ENCODE measurements around the gene ENTREP3.
A peak's percentile ranks its signal among the peaks of the same experiment; 100 is the strongest.
"Not testable (repeated sequence)": the region's sequence is repeated elsewhere in the genome, so short reads cannot be mapped to it uniquely, and the experiment has no call there.

ENTREP3 gene

GRCh38 chr1:155247667-155248553 lies 7.4 kb downstream of the ENTREP3 start:
- Histone ChIP-seq H3K4me3 (replicated peaks; ENCODE audit: insufficient read depth, low read length) (no peak overlapping the region), H3K27me3 (ENCODE audit: insufficient read depth, poor library complexity, severe bottlenecking) (no peaks in the 10 kb centered on the region), H3K27ac (replicated peaks) (no peak overlapping the region)
- TF ChIP-seq CTCF (IDR thresholded peaks at IDR 0.05; ENCODE audit: insufficient read depth, low read length), result no peak
- no peak for TF ChIP-seq GABPA (IDR thresholded peaks at IDR 0.05; ENCODE audit: low read depth)
- no peak for TF ChIP-seq SPI1 (IDR thresholded peaks at IDR 0.05; ENCODE audit: borderline replicate concordance, low read depth)
- TF ChIP-seq REST (IDR thresholded peaks at IDR 0.05; ENCODE audit: insufficient replicate concordance, low read depth), result no peak
- TF ChIP-seq POLR2AphosphoS5 (IDR thresholded peaks at IDR 0.05; ENCODE audit: low read depth), result no peak
- DNase-seq (ENCODE audit: low read depth in 1 of 2, low spot score in 1 of 2), result no peak

- not testable (repeated sequence) for H3K27ac ChIP-seq (replicated peaks); H3K27me3 ChIP-seq (ENCODE audit: insufficient read depth, poor library complexity, severe bottlenecking); DNase-seq (ENCODE audit: low read depth in 1 of 2, low spot score in 1 of 2); H3K4me3 ChIP-seq (replicated peaks; ENCODE audit: insufficient read depth, low read length)
These were observed 8.5 kb downstream of the ENTREP3 start for GRCh38 chr1:155246796-155247195.

GRCh38 chr1:155245163-155245524 lies 10.1 kb downstream of the ENTREP3 start:
- TF ChIP-seq CTCF (IDR thresholded peaks at IDR 0.05; ENCODE audit: insufficient read depth, low read length), result no peak
- H3K27me3 ChIP-seq (ENCODE audit: insufficient read depth, poor library complexity, severe bottlenecking), result no peaks in the 10 kb centered on the region
- DNase-seq (ENCODE audit: low read depth in 1 of 2, low spot score in 1 of 2), result no peak
- peak overlapping the region; percentile 60 for H3K4me3 ChIP-seq (replicated peaks; ENCODE audit: insufficient read depth, low read length)
- H3K27ac ChIP-seq (replicated peaks), result peak overlapping the region; percentile 75

GRCh38 chr1:155244368-155245162 lies 10.7 kb downstream of the ENTREP3 start:
- DNase-seq (ENCODE audit: low read depth in 1 of 2, low spot score in 1 of 2), result peak; percentile 98 to 99
- no peaks in the 10 kb centered on the region for H3K27me3 ChIP-seq (ENCODE audit: insufficient read depth, poor library complexity, severe bottlenecking)
- H3K4me3 ChIP-seq (replicated peaks; ENCODE audit: insufficient read depth, low read length), result peak overlapping the region; percentile 60
- TF ChIP-seq GABPA (IDR thresholded peaks at IDR 0.05; ENCODE audit: low read depth) (no peak), SPI1 (IDR thresholded peaks at IDR 0.05; ENCODE audit: borderline replicate concordance, low read depth) (no peak), CTCF (IDR thresholded peaks at IDR 0.05; ENCODE audit: insufficient read depth, low read length) (peak; percentile 23), POLR2AphosphoS5 (IDR thresholded peaks at IDR 0.05; ENCODE audit: low read depth) (peak; percentile 90), REST (IDR thresholded peaks at IDR 0.05; ENCODE audit: insufficient replicate concordance, low read depth) (peak; percentile 54)
- H3K27ac ChIP-seq (replicated peaks), result peak overlapping the region; percentile 75
